Hepatocyte (in vitro differentiated cells): ENCODE measurements around the gene ATXN3. TPM values are rescaled to one million over a fixed set of nuclear protein-coding genes. Genes with fewer than 3 reads are reported as not detected.

ENCODE experiments used
- DNase-seq: peaks from one replicate; pipeline ENCODE4 v3.0.0-alpha.2; 2016; ENCODE audit warnings: low spot score
- H2AFZ ChIP-seq: fragments of 200-600 bp; sonication (generic); 2 replicates; pipeline ENCODE4 v1.6.0; 2016; ENCODE audit warnings: antibody characterized with exemption, mild to moderate bottlenecking
- H3K27ac ChIP-seq: fragments of 200-600 bp; sonication (generic); 2 replicates; pipeline ENCODE4 v1.5.1; 2016; ENCODE audit warnings: mild to moderate bottlenecking
- H3K27me3 ChIP-seq: fragments of 200-600 bp; sonication (generic); 2 replicates; pipeline ENCODE4 v1.6.1; 2016
- H3K36me3 ChIP-seq: fragments of 200-600 bp; sonication (generic); replicated peaks from 2 replicates; pipeline ENCODE4 v1.5.1; 2016; ENCODE audit warnings: low read depth; ENCODE audit not compliant: insufficient read depth
- H3K4me1 ChIP-seq: fragments of 200-600 bp; sonication (generic); 2 replicates; pipeline ENCODE4 v1.5.1; 2016; ENCODE audit warnings: mild to moderate bottlenecking, moderate library complexity; ENCODE audit not compliant: insufficient read depth
- H3K4me2 ChIP-seq: fragments of 200-600 bp; sonication (generic); 2 replicates; pipeline ENCODE4 v1.6.0; 2016
- H3K4me3 ChIP-seq: fragments of 200-600 bp; sonication (generic); 2 replicates; pipeline ENCODE4 v1.5.1; 2016; ENCODE audit warnings: mild to moderate bottlenecking
- H3K79me2 ChIP-seq: fragments of 200-600 bp; sonication (generic); 2 replicates; pipeline ENCODE4 v1.6.0; 2017; ENCODE audit warnings: mild to moderate bottlenecking
- H3K9me2 ChIP-seq: fragments of 200-600 bp; sonication (generic); replicated peaks from 2 replicates; pipeline ENCODE4 v1.6.0; 2017; ENCODE audit warnings: mild to moderate bottlenecking; ENCODE audit not compliant: insufficient read depth
- H3K9me3 ChIP-seq: fragments of 200-600 bp; sonication (generic); 2 replicates; pipeline ENCODE4 v1.5.1; 2016; ENCODE audit warnings: low read depth, mild to moderate bottlenecking
- H4K20me1 ChIP-seq: fragments of 200-600 bp; sonication (generic); 2 replicates; pipeline ENCODE4 v1.6.0; 2016; ENCODE audit warnings: mild to moderate bottlenecking; ENCODE audit not compliant: insufficient read depth, poor library complexity, severe bottlenecking
- EZH2 ChIP-seq: fragments of 200-600 bp; sonication (generic); IDR thresholded peaks from 2 replicates; pipeline ENCODE4 v1.6.1; 2016; ENCODE audit warnings: antibody characterized with exemption, mild to moderate bottlenecking, borderline replicate concordance
- EZH2phosphoT487 ChIP-seq: fragments of 200-600 bp; sonication (generic); IDR thresholded peaks from one replicate; pipeline ENCODE4 v1.6.1; 2018; ENCODE audit warnings: antibody characterized with exemption, mild to moderate bottlenecking, low read depth, moderate library complexity; ENCODE audit not compliant: unreplicated experiment, severe bottlenecking
- WGBS: methylation state at CpG from one replicate; pipeline ENCODE4 v1.1.6; 2016; ENCODE audit warnings: low lambda C conversion rate; ENCODE audit errors: missing lambda C conversion rate; 5-methylcytosine and 5-hydroxymethylcytosine counted together
- polyA plus RNA-seq: library from polyadenylated mRNA; unstranded; fragments of >200 nt; fragmentation: Nextera tagmentation; extraction: Ambion mirVana; gene quantifications from 2 replicates; pipeline ENCODE4 v1.2.1, GENCODE V29; 2016
- total RNA-seq: library from RNA; depleted of rRNA; stranded (reverse); fragments of >200 nt; gene quantifications from 2 replicates; pipeline ENCODE4 v1.2.3, GENCODE V29; 2014
- TF ChIP-seq, protein P1 (sequence below): fragments of 200-600 bp; sonication (generic); IDR thresholded peaks from 2 replicates; pipeline ENCODE4 v1.5.1; 2016; ENCODE audit warnings: antibody characterized with exemption, mild to moderate bottlenecking; ENCODE audit not compliant: poor library complexity

ATXN3 gene
- total and polyA plus RNA-seq, 2 experiments from 2014 or later, result 15.3 to 19.7 TPM

DNA sequence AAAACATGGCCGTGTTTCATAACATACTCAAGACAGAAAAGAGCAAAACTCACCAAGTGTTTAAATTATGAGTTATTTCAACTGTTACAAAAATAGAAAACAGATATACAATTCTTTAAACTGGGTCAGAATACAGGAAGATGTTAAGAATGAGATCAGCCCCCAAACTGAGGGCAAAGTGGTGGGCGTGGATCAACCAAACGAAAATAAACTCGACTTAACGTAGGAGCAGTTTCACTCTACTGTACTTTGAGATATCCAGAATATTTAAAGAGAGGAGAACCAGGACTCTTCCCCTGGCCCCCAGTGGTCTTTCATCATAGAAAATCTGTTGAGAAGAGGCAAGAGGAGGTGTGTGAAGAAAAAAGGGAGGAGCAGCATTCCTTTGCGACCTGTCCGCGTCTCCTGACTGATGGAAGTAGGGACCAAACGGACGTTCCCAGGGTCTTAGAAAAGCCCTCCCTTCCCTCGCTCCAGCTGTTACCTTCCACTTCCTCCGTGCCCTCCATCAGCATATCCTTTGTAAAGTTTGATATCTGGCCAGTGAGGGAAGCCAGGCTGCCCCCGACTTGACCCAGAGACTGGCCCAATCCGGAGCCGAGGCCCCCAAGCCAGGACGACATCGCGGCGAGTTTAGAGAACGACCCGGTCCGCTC, 67.2 kb downstream of the ATXN3 start:
- Histone ChIP-seq H3K4me1 (peaks cover 30% of the 10 kb centered on the region), H3K27ac (peak overlapping the region; percentile 99), H3K4me3 (peak overlapping the region; percentile 57), H2AFZ (peak overlapping the region; percentile 91), H3K27me3 (no peaks in the 10 kb centered on the region), H3K9me2 (no peaks in the 10 kb centered on the region), H3K36me3 (no peaks in the 10 kb centered on the region), H3K79me2 (peaks cover 64% of the 10 kb centered on the region), H3K4me2 (peak overlapping the region; percentile 86), H4K20me1 (peaks cover 28% of the 10 kb centered on the region), H3K9me3 (no peaks in the 10 kb centered on the region)
- TF ChIP-seq, protein P1, sequence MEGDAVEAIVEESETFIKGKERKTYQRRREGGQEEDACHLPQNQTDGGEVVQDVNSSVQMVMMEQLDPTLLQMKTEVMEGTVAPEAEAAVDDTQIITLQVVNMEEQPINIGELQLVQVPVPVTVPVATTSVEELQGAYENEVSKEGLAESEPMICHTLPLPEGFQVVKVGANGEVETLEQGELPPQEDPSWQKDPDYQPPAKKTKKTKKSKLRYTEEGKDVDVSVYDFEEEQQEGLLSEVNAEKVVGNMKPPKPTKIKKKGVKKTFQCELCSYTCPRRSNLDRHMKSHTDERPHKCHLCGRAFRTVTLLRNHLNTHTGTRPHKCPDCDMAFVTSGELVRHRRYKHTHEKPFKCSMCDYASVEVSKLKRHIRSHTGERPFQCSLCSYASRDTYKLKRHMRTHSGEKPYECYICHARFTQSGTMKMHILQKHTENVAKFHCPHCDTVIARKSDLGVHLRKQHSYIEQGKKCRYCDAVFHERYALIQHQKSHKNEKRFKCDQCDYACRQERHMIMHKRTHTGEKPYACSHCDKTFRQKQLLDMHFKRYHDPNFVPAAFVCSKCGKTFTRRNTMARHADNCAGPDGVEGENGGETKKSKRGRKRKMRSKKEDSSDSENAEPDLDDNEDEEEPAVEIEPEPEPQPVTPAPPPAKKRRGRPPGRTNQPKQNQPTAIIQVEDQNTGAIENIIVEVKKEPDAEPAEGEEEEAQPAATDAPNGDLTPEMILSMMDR, result no peak
- TF ChIP-seq EZH2phosphoT487, result no peak
- no peak for TF ChIP-seq EZH2
- 2% methylated on average over 22 of the region's 22 CpGs for WGBS
- DNase-seq, result peak; percentile 78

DNA sequence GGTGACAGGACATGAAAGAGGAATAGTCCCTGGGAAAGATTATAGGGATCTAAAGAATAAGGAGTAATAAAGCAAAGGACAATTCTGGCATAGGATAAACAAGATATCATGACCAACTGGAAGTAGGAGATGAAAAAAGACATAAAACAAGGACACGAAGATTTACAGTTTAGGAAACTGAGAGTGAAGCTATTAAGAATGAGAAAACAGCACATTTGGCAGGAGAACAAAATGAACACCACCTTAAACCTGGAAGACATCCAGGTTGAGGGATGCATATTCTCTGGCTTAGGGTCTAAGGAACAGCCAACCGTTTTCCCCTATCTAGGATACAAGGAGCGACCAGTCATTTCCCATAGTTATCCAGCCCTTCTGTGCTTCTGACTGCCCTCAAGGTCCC, 68.4 kb downstream of the ATXN3 start:
- Histone ChIP-seq H3K79me2 (peaks cover 76% of the 10 kb centered on the region), H4K20me1 (peaks cover 28% of the 10 kb centered on the region)
- WGBS, result 50% methylated on average over 3 of the region's 3 CpGs

DNA sequence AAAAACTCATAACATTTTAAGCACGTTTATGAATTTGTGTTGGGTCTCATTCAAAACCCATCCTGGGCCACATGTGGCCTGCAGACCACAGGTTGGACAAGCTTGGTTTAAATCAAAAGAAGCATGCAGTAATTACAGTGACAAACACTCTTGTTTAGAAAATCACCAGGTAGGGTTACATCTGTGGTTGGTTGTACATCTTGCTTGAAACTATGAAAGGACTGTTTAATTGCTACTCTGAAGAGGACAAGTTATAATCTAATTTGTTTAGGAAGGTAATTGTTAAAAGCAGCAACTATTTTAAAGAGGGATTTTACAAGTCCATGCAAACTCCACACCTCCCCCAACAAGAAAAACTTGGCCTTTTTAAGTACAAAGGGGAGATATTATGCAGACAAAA, 70.5 kb downstream of the ATXN3 start:
- no peak for DNase-seq
- Histone ChIP-seq H3K9me3 (no peaks in the 10 kb centered on the region), H3K79me2 (peaks cover 83% of the 10 kb centered on the region), H3K36me3 (no peaks in the 10 kb centered on the region), H4K20me1 (peaks cover 28% of the 10 kb centered on the region), H3K4me1 (peaks cover 25% of the 10 kb centered on the region), H3K27ac (no peak overlapping the region), H3K4me3 (no peak overlapping the region), H3K9me2 (no peaks in the 10 kb centered on the region), H3K27me3 (no peaks in the 10 kb centered on the region), H3K4me2 (peak overlapping the region; percentile 86), H2AFZ (no peak overlapping the region)
- WGBS, result 63% methylated on average over 1 of the region's 1 CpG
- TF ChIP-seq, protein P1, result no peak
- TF ChIP-seq EZH2phosphoT487, result no peak
- TF ChIP-seq EZH2, result no peak

More for the DNA sequence above, 68.4 kb downstream of the ATXN3 start:
- Histone ChIP-seq H3K4me1 (peaks cover 30% of the 10 kb centered on the region), H3K9me3 (no peaks in the 10 kb centered on the region), H2AFZ (no peak overlapping the region), H3K27ac (no peak overlapping the region), H3K4me3 (peak overlapping the region; percentile 57), H3K36me3 (no peaks in the 10 kb centered on the region), H3K4me2 (peak overlapping the region; percentile 86), H3K9me2 (no peaks in the 10 kb centered on the region), H3K27me3 (no peaks in the 10 kb centered on the region)
- no peak for DNase-seq
- TF ChIP-seq EZH2 (no peak), EZH2phosphoT487 (no peak)
- TF ChIP-seq, protein P1, result no peak
